AG04450 (cell line): ENCODE data around the gene CACNA2D2. TPM values are rescaled to one million over a fixed set of nuclear protein-coding genes. Genes with fewer than 3 reads are reported as not detected.

Source experiments
- CTCF ChIA-PET: fragments of 300-600, 350-600 bp; formaldehyde crosslinking; extraction: SDS; loops from one replicate; lab custom pipeline; 2022; ENCODE audit warnings: antibody characterized with exemption, inconsistent platforms; lab: Charles Lee
- POLR2A ChIA-PET: fragments of 350-600 bp; formaldehyde crosslinking; extraction: SDS; loops from one replicate; lab custom pipeline; 2021; ENCODE audit warnings: antibody characterized with exemption, inconsistent platforms; lab: Yijun Ruan, JAX
- DNase-seq: peaks from one replicate; pipeline ENCODE4 v3.0.0-alpha.2; 2011; ENCODE audit warnings: low read depth, low spot score
- H3K27ac ChIP-seq: one replicate; pipeline ENCODE4 v1.5.1; 2012; ENCODE audit warnings: low read depth, low read length, control low read depth
- H3K27me3 ChIP-seq: one replicate; pipeline ENCODE4 v1.6.0; 2012; ENCODE audit warnings: low read length; ENCODE audit not compliant: control insufficient read depth, insufficient read depth
- H3K4me3 ChIP-seq: 2 replicates; pipeline ENCODE4 v1.5.1; 2011; ENCODE audit warnings: mild to moderate bottlenecking, low read depth, low read length, control low read depth
- H3K9me3 ChIP-seq: 2 replicates; pipeline ENCODE4 v1.5.1; 2012; ENCODE audit warnings: low read length; ENCODE audit not compliant: control insufficient read depth, insufficient read depth
- polyA plus RNA-seq: library from polyadenylated mRNA; depleted of rRNA; stranded (reverse); fragments of >200 nt; gene quantifications from 2 replicates; pipeline ENCODE4 v1.2.3, GENCODE V29; 2011
- TF ChIP-seq, protein P1 (sequence below): IDR thresholded peaks from 2 replicates; pipeline ENCODE4 v1.5.1; 2011; ENCODE audit warnings: low read depth, low read length, control low read depth, inconsistent platforms

Gene CACNA2D2
- polyA plus RNA-seq, 1 experiment, result 0.09 TPM

- Histone ChIP-seq H3K27me3 (peaks cover 34% of the 10 kb centered on the region), H3K27ac (no peak overlapping the region), H3K9me3 (no peaks in the 10 kb centered on the region), H3K4me3 (no peak overlapping the region)
- CTCF ChIA-PET, result interaction anchor here (0.7 kb wide), 1 partner anchor 132 kb away, joined by 3 read pairs; no protein-coding TSS in a partner anchor
- POLR2A ChIA-PET, result no interaction called here
- no peak for DNase-seq
- TF ChIP-seq, protein P1, sequence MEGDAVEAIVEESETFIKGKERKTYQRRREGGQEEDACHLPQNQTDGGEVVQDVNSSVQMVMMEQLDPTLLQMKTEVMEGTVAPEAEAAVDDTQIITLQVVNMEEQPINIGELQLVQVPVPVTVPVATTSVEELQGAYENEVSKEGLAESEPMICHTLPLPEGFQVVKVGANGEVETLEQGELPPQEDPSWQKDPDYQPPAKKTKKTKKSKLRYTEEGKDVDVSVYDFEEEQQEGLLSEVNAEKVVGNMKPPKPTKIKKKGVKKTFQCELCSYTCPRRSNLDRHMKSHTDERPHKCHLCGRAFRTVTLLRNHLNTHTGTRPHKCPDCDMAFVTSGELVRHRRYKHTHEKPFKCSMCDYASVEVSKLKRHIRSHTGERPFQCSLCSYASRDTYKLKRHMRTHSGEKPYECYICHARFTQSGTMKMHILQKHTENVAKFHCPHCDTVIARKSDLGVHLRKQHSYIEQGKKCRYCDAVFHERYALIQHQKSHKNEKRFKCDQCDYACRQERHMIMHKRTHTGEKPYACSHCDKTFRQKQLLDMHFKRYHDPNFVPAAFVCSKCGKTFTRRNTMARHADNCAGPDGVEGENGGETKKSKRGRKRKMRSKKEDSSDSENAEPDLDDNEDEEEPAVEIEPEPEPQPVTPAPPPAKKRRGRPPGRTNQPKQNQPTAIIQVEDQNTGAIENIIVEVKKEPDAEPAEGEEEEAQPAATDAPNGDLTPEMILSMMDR, result no peak
Observed at GRCh38 chr3:50375258-50375931, 128.0 kb downstream of the CACNA2D2 start.

DNA sequence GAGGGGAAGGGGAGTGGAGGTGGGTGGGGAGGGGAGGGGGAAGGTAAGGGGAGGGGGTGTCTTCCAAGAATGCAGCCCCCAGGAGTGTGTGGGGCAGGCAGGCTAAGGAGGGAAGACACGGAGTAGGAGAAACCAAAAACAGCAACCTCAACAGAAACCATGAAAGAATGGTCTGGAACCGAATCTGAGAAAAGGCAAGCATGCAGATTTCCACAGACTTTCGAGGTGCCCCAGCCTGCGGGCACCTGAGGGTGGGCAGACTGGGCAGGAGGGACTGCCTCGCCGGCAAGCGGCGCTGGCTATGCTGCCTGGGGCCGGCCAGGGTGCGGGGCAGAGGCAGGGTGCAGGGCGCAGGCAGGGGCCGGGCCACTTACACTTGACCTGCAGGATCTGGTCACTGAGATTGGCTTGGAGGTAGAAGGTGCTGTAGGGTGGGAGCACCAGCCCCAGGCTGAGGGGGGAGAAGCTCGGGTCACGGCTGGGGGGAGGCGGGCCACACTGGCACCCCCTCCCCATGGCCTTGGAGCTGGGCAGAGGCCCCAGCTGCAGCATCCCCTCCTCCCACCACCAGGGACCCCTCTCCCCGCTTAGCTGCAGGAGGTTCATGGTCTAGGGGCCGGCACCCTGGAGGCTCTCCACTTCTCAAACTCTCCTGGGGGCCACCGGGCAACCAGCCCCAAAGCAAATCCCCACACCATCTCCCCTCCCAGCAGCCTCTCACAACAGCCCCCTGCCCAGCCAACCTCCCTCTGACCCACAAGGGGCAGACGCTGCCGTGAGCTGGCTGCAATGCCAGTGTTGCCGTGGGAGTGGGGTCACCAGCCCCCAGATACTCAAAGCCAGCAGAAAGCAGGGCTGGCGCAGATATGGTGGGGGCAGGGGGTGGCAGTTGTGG is 128.8 kb downstream of the CACNA2D2 start:
- peaks cover 35% of the 10 kb centered on the region for H3K27me3 ChIP-seq

DNA sequence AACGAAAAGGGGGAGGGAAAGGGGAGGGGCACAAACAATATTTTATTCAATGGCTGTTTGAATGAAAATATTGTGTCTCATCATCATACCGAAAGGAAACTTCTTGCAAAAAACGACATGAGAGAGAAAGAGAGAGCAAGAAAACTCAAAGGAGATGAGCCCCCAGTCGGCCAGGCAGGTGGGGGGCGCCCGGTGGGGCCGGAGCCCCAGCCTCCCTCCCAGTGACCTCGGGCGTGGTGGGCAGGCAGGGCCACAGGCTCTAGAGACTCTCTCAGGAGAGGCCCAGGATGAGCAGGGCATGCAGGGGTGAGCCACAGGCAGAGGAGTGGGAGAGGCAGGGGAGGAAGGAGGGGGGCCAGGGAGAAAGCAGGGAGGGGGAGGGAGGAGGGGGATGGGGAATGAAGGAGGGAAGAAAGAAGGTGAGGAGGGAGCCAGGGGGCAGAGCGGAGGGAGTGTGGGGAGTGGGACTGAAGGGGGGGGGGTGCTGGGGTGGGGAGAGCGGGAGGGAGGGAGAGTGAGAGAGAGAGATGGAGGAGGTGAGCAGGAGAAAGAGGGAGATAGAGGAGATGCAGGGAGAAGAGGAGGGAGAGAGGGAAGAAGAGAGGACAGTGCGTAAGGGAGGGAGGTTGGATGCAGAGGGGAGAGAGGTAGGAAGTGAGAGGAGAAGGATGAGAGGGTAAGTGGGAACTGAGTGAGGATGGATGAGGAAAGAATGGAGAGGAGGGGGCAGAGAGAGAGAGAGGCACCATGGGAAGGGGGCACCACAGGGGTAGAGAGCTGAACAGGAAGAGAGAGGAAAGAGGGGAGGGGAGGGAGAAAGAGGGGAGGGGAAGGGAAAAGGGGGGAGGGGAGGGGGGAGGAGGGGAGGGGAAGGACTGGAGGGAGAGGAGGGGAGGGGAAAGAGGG is 130.0 kb downstream of the CACNA2D2 start:
- Histone ChIP-seq H3K4me3 (no peak overlapping the region), H3K27ac (no peak overlapping the region), H3K27me3 (peaks cover 42% of the 10 kb centered on the region), H3K9me3 (no peaks in the 10 kb centered on the region)
- TF ChIP-seq, protein P1, result no peak
- DNase-seq, result no peak
- ChIA-PET POLR2A (no interaction called here), CTCF (no interaction called here)

More for the DNA sequence above, 128.8 kb downstream of the CACNA2D2 start:
- TF ChIP-seq, protein P1, result no peak
- H3K27ac ChIP-seq, result no peak overlapping the region
- no peak overlapping the region for H3K4me3 ChIP-seq
- DNase-seq, result no peak
- POLR2A ChIA-PET, result no interaction called here
- no peaks in the 10 kb centered on the region for H3K9me3 ChIP-seq
- CTCF ChIA-PET, result interaction anchor here (0.7 kb wide), 1 partner anchor 133 kb away, joined by 3 read pairs; no protein-coding TSS in a partner anchor

GRCh38 chr3:50372349-50372748 is 131.1 kb downstream of the CACNA2D2 start:
- no peak overlapping the region for H3K27ac ChIP-seq
- H3K4me3 ChIP-seq, result no peak overlapping the region
- POLR2A ChIA-PET, result no interaction called here
- DNase-seq, result no peak
- TF ChIP-seq, protein P1, result no peak
- no peaks in the 10 kb centered on the region for H3K9me3 ChIP-seq
- CTCF ChIA-PET, result no interaction called here
- H3K27me3 ChIP-seq, result peaks cover 43% of the 10 kb centered on the region
